ENCODE results near the gene ZNF367.

The ZNF367 gene

GRCh38 chr9:96417051-96417586, 1.1 kb downstream of the ZNF367 start:
- Histone ChIP-seq H2AFZ (peak overlapping the region; percentile 91), H3K4me2 (ENCODE audit: low read length) (peak overlapping the region; percentile 75), H3K27me3 (ENCODE audit: control insufficient read depth, insufficient read depth, low read length) (no peaks in the 10 kb centered on the region), H3K9ac (no peak overlapping the region), H3K79me2 (no peaks in the 10 kb centered on the region), H3K4me3 (ENCODE audit: low read depth, low read length) (peak overlapping the region; percentile 69), H3K36me3 (ENCODE audit: control insufficient read depth, insufficient read depth, low read length) (no peaks in the 10 kb centered on the region), H3K4me1 (peaks cover 6% of the 10 kb centered on the region), H3K9me3 (ENCODE audit: control insufficient read depth, low read length) (no peaks in the 10 kb centered on the region), H3K27ac (peak overlapping the region; percentile 76)
- TF ChIP-seq, protein P1, sequence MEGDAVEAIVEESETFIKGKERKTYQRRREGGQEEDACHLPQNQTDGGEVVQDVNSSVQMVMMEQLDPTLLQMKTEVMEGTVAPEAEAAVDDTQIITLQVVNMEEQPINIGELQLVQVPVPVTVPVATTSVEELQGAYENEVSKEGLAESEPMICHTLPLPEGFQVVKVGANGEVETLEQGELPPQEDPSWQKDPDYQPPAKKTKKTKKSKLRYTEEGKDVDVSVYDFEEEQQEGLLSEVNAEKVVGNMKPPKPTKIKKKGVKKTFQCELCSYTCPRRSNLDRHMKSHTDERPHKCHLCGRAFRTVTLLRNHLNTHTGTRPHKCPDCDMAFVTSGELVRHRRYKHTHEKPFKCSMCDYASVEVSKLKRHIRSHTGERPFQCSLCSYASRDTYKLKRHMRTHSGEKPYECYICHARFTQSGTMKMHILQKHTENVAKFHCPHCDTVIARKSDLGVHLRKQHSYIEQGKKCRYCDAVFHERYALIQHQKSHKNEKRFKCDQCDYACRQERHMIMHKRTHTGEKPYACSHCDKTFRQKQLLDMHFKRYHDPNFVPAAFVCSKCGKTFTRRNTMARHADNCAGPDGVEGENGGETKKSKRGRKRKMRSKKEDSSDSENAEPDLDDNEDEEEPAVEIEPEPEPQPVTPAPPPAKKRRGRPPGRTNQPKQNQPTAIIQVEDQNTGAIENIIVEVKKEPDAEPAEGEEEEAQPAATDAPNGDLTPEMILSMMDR (IDR thresholded peaks at IDR 0.05), result no peak

- H3K27ac ChIP-seq, result no peak overlapping the region
Observed at GRCh38 chr9:96413302-96414221, 4.6 kb downstream of the ZNF367 start.

GRCh38 chr9:96412174-96412913, 5.8 kb downstream of the ZNF367 start:
- no peak overlapping the region for H3K4me3 ChIP-seq (ENCODE audit: low read depth, low read length)
- no peak overlapping the region for H3K4me2 ChIP-seq (ENCODE audit: low read length)
- no peaks in the 10 kb centered on the region for H3K9me3 ChIP-seq (ENCODE audit: control insufficient read depth, low read length)
- no peak overlapping the region for H2AFZ ChIP-seq
- H3K9ac ChIP-seq, result no peak overlapping the region
- H3K79me2 ChIP-seq, result no peaks in the 10 kb centered on the region
- H3K36me3 ChIP-seq (ENCODE audit: control insufficient read depth, insufficient read depth, low read length), result no peaks in the 10 kb centered on the region
- peaks cover 2% of the 10 kb centered on the region for H3K4me1 ChIP-seq
- TF ChIP-seq, protein P1 (IDR thresholded peaks at IDR 0.05), result no peak
- H3K27me3 ChIP-seq (ENCODE audit: control insufficient read depth, insufficient read depth, low read length), result no peaks in the 10 kb centered on the region
- no peak overlapping the region for H3K27ac ChIP-seq

More at GRCh38 chr9:96413302-96414221, 4.6 kb downstream of the ZNF367 start:
- H3K9ac ChIP-seq, result no peak overlapping the region
- H3K4me1 ChIP-seq, result peaks cover 2% of the 10 kb centered on the region
- TF ChIP-seq, protein P1 (IDR thresholded peaks at IDR 0.05), result no peak
- no peak overlapping the region for H3K4me3 ChIP-seq (ENCODE audit: low read depth, low read length)
- H3K9me3 ChIP-seq (ENCODE audit: control insufficient read depth, low read length), result no peaks in the 10 kb centered on the region
- H2AFZ ChIP-seq, result no peak overlapping the region
- H3K27me3 ChIP-seq (ENCODE audit: control insufficient read depth, insufficient read depth, low read length), result no peaks in the 10 kb centered on the region
- H3K36me3 ChIP-seq (ENCODE audit: control insufficient read depth, insufficient read depth, low read length), result no peaks in the 10 kb centered on the region
- H3K4me2 ChIP-seq (ENCODE audit: low read length), result peak overlapping the region; percentile 63
- H3K79me2 ChIP-seq, result no peaks in the 10 kb centered on the region

GRCh38 chr9:96411129-96411838, 6.9 kb downstream of the ZNF367 start:
- TF ChIP-seq, protein P1 (IDR thresholded peaks at IDR 0.05), result no peak
- H3K36me3 ChIP-seq (ENCODE audit: control insufficient read depth, insufficient read depth, low read length), result no peaks in the 10 kb centered on the region
- no peaks in the 10 kb centered on the region for H3K9me3 ChIP-seq (ENCODE audit: control insufficient read depth, low read length)
- H3K4me3 ChIP-seq (ENCODE audit: low read depth, low read length), result no peak overlapping the region
- no peaks in the 10 kb centered on the region for H3K27me3 ChIP-seq (ENCODE audit: control insufficient read depth, insufficient read depth, low read length)
- no peak overlapping the region for H3K4me2 ChIP-seq (ENCODE audit: low read length)
- no peaks in the 10 kb centered on the region for H3K4me1 ChIP-seq
- no peaks in the 10 kb centered on the region for H3K79me2 ChIP-seq
- no peak overlapping the region for H2AFZ ChIP-seq
- no peak overlapping the region for H3K9ac ChIP-seq
- no peak overlapping the region for H3K27ac ChIP-seq

All from parathyroid adenoma (tissue), 2 donors.